Mammary epithelial cell (primary cell): Measurements from ENCODE around the gene HS3ST4.

Source experiments
- CTCF ChIP-seq, 2 donors: IDR thresholded peaks in 1 of 2; conservative IDR thresholded peaks in 1 of 2; 2 replicates each; pipeline ENCODE4 v1.5.1; 2011 to 2012; ENCODE audit warnings: inconsistent platforms in 2 of 2, low read length in 2 of 2, mild to moderate bottlenecking in 2 of 2, control low read depth in 1 of 2, low read depth in 1 of 2; ENCODE audit not compliant: insufficient read depth in 1 of 2; ENCODE audit errors: extremely low read depth in 1 of 2
- EZH2 ChIP-seq: IDR thresholded peaks from 2 replicates; pipeline ENCODE4 v1.6.1; 2012; ENCODE audit warnings: low read length, inconsistent platforms, borderline replicate concordance

GRCh38 chr16:26129997-26130396 lies 438.2 kb downstream of the HS3ST4 start:
- TF ChIP-seq CTCF (conservative IDR thresholded peaks at IDR 0.05 in 1 of 2, IDR thresholded peaks at IDR 0.05 in 1 of 2; ENCODE audit: extremely low read depth in 1 of 2, insufficient read depth in 1 of 2, low read depth in 1 of 2, low read length in 2 of 2) (no peak), EZH2 (no peak)
